GM18520 (cell line): ENCODE data around the gene MTMR6.

Experiments used
- ATAC-seq: cut with Tn5 transposase; IDR thresholded peaks from one replicate; pipeline ENCODE4 v1.9.1; 2021; ENCODE audit not compliant: unreplicated experiment

Gene MTMR6

DNA sequence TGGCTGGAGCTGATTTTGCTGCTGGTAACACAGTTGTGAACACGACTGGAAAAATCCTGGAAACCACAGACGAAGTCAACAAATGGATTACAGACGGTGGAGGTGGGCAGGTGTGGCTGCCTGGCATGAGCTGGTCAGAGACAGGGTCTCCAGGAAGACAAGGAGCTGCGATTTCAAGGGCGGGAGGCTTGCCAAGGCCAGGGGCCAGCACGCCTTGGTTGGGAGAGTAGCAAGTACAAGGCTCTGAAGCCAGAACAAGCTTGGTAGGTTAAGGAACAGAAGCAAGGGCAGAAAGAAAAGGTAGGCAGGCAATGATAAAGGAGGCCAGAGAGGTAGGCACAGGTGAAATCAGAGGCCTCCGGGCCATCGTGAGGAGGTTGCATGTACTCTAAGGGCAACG, 64.5 kb downstream of the MTMR6 start:
- ATAC-seq, result no peak

DNA sequence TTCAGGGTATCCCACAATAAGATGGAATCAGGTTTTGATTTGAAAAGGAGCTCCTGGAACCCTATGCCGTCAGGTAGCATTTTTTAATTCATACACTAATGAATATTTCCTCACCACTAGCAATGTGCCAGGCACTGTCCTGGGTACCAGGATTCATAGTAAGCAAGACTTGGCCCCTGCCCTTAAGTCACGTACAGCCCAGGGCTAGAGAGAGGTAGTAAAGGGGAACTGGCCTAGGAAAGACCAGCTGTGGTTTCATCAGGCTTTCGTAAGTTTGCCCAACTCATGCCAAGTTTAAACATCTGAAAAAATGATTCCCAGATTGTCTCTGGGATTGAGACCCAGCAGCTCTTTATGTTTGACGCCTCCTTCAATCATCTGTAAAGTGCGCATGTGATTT, 69.3 kb downstream of the MTMR6 start:
- ATAC-seq, result no peak

GRCh38 chr13:25217023-25217885, 70.0 kb downstream of the MTMR6 start:
- ATAC-seq, result no peak

DNA sequence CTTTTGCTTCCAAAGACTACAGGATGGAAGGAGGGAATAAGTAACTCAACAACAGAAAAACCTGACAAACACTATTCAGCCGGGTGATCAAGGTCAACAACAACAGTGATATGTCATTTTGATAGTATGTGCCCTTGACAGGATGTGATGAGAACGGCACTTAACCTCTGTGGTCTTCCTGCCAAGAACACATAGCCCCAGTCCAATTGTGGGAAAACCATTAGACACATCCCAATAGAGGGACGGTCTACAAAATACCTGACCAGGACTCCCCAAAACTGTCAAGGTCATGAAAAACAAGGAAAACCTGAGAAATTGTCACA, 72.1 kb downstream of the MTMR6 start:
- ATAC-seq, result no peak

DNA sequence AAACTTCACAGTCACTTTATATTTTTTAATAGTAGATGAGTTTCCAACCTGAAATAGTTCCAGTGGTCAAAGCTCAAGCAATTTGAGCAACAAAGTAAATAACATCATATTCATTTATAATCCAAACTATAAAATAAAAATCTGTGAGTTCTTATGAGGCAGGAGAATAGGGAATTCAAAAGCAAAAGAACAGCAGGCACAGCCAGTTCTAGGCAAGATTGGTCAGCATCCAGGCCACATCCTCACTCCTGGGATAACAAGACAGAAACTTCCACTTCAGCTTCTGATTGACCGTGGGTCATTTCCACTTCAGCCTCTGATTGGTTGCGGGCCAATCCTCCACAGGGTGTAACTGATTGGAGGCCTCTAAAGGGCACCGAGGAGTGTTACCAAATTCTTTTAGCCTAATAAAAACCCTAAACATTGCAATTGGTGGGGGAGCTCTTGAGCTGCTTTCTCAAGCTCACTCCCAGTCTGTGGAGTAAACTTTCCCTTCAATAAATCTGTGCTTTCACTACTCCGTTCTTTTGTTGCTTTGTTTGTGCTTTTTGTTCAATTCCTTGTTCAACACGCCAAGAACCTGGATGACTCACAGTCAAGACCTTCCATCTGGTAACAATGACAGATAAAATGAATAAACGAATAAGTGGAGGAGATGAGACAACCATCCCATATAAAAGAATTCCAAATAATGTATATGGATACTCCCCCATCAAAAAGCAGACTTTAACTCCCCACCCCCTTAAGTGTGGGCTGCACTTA, 72.6 kb downstream of the MTMR6 start:
- no peak for ATAC-seq

GRCh38 chr13:25213715-25214114, 73.6 kb downstream of the MTMR6 start:
- ATAC-seq, result no peak

GRCh38 chr13:25210842-25211569, 76.3 kb downstream of the MTMR6 start:
- ATAC-seq, result no peak

DNA sequence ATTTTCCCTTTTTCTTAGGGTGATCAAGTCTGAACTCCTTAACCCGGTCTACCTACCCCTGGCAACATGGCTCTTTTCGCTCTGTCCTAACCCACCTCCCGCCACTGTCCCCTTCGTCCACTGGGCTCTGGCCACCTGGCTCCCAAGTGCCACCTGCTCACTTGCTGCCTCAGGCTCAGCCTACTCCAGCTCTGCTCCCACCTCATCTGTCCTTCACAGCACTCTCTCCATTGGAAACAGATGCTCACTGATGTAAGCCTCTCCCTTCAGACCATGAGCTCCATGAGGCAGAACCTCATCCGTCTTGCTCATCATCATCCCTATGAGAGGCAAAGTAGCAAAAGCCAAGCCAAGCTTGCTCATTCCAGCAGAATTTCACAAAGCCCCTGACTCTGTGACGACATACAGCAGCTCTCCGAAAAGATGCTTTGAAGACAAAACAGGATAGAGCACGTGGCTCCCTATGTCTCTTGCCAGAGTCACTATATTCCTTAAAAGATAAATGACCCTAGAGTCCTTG, 79.9 kb downstream of the MTMR6 start:
- ATAC-seq, result no peak

DNA sequence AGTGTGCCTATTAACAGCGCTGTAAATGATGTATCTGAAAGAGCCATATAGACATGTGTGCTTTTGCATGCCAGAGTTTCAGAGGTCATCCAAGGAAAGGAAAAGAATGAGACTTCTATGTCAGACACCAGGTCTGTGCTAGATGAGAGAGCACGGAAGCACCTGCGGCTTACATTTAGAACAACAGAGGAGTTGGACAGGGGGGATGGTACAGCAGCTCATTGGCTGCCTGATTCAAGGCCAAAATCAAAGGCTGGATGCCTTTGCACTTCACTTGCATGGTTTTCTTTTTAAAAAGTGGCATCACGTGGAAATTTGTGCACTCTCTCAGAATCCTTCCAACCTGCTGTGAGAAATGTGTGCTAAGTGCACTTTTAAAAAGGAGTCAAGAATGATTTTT, 82.4 kb downstream of the MTMR6 start:
- no peak for ATAC-seq

- ATAC-seq, result no peak
These were observed 84.1 kb downstream of the MTMR6 start for GRCh38 chr13:25203127-25203740.

DNA sequence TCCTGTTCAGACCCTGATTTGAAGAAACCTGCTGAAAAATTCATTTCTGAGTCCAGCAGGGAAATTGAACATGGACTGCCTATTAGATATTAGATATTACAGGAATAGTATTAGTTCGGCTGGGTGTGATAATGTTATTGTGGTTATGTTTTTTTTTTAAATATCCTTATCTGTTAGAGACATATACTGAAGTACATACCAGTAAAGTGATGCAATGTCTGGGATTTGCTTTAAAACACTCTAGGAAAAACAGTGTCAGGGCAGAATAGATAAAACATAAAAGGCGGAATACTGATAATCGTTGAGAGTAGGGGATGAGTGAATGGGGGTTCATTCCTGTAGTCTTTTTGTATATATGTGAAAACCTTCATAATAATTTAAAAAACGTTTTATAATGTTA, 86.5 kb downstream of the MTMR6 start:
- ATAC-seq, result no peak

DNA sequence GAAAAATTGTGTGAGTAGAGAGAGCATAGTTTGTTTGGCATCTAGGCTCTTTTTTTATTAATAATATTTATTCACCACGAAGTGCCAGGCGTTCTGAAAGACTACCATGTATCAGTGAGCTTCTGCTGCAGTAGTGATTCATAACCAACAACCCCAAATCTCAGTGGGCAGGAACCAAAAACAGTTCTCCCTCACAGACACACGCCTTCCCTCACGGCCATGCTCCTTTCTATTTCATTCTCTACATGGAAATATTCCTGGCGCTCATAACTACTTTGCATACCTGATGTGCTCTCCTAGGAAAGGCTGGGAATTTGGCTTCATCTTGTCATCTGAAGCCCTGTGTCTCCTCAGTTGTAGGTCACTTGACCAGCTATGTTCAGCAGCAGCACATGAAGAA, 88.6 kb downstream of the MTMR6 start:
- ATAC-seq, result no peak

- no peak for ATAC-seq
These were observed 90.3 kb downstream of the MTMR6 start for GRCh38 chr13:25196971-25197370.
